ENCODE data around the gene MAPK8. TPM values are rescaled to one million over a fixed set of nuclear protein-coding genes. Genes with fewer than 3 reads are reported as not detected.

The MAPK8 gene
- total RNA-seq, 2 experiments from 2014 or later: 29.1 to 40.5 TPM

DNA sequence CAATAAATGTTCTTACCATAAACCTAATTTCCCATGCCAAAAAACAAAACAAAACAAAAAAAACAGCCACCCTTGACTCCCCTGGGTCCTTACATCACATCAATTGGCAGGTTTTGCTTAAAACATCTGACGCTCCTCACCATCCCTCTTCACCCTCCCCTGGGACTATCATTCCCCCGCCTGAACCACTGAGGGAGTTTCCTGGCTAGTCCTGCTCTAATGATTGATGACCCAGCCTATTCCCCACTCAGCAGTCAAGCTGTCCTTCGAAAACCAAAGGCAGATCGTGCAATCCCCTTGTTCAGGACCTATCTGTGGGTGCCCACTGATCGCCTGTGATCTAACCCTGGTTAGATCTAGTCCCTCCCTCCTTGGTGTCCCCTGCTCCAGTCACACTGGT is 20.8 kb upstream of the MAPK8 start:
- DNase-seq (ENCODE audit: low spot score): no peak
- Histone ChIP-seq H3K9me2 (ENCODE audit: insufficient read depth, low read length) (no peaks in the 10 kb centered on the region), H3K36me3 (ENCODE audit: insufficient read depth, low read length) (no peaks in the 10 kb centered on the region), H3K9me3 (ENCODE audit: low read length) (0 out of 2 replicates have a peak, but pooled peaks cover 7% of the 10 kb centered on the region), H3K79me2 (ENCODE audit: insufficient read depth, low read depth, low read length) (no peaks in the 10 kb centered on the region), H2AFZ (ENCODE audit: low read length) (no peak overlapping the region), H3K4me1 (ENCODE audit: insufficient read depth, low read length, poor library complexity, severe bottlenecking) (no peaks in the 10 kb centered on the region), H4K20me1 (ENCODE audit: insufficient read depth, low read length) (no peaks in the 10 kb centered on the region), H3K4me2 (ENCODE audit: low read length) (no peak overlapping the region), H3K27ac (ENCODE audit: low read depth, low read length, poor library complexity, severe bottlenecking) (no peak overlapping the region), H3K4me3 (ENCODE audit: low read depth, low read length, poor library complexity, severe bottlenecking) (no peak overlapping the region)
- intact Hi-C loops (cut with micrococcal nuclease; ENCODE audit: unreplicated experiment): no loop called here
- BruUV-seq (replicated peaks): no TSS peak
- ChIA-PET POLR2A (no interaction called here), CTCF (ENCODE audit: unreplicated experiment) (no interaction called here)
- TF ChIP-seq, protein P1, sequence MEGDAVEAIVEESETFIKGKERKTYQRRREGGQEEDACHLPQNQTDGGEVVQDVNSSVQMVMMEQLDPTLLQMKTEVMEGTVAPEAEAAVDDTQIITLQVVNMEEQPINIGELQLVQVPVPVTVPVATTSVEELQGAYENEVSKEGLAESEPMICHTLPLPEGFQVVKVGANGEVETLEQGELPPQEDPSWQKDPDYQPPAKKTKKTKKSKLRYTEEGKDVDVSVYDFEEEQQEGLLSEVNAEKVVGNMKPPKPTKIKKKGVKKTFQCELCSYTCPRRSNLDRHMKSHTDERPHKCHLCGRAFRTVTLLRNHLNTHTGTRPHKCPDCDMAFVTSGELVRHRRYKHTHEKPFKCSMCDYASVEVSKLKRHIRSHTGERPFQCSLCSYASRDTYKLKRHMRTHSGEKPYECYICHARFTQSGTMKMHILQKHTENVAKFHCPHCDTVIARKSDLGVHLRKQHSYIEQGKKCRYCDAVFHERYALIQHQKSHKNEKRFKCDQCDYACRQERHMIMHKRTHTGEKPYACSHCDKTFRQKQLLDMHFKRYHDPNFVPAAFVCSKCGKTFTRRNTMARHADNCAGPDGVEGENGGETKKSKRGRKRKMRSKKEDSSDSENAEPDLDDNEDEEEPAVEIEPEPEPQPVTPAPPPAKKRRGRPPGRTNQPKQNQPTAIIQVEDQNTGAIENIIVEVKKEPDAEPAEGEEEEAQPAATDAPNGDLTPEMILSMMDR (conservative IDR thresholded peaks at IDR 0.05; ENCODE audit: low read length): no peak
- no peak for TF ChIP-seq EZH2phosphoT487 (IDR thresholded peaks at IDR 0.05; ENCODE audit: borderline replicate concordance, low read depth, low read length)

DNA sequence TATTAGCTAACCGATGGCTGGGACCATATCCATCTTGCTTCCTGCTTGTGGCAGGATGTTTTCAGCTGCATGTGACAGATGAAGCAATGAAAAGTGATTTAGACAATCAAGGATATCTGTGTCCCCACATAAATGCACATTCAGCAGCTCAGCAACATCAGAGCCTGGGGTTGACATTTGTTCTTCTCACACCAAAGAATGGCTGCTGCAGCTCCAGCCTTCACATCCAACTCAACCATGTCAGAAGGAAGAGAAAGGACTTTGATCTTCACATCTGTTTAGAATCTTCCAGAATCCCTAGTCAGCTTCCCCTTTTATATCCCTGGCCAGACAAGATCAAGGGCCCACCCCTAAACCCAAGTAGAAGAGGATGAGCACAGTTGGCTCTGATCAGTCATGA is 20.1 kb upstream of the MAPK8 start:
- Histone ChIP-seq H3K36me3 (ENCODE audit: insufficient read depth, low read length) (no peaks in the 10 kb centered on the region), H3K9me2 (ENCODE audit: insufficient read depth, low read length) (no peaks in the 10 kb centered on the region), H3K4me2 (ENCODE audit: low read length) (no peak overlapping the region), H3K79me2 (ENCODE audit: insufficient read depth, low read depth, low read length) (no peaks in the 10 kb centered on the region), H3K4me1 (ENCODE audit: insufficient read depth, low read length, poor library complexity, severe bottlenecking) (no peaks in the 10 kb centered on the region), H3K4me3 (ENCODE audit: low read depth, low read length, poor library complexity, severe bottlenecking) (no peak overlapping the region), H4K20me1 (ENCODE audit: insufficient read depth, low read length) (no peaks in the 10 kb centered on the region), H3K27ac (ENCODE audit: low read depth, low read length, poor library complexity, severe bottlenecking) (no peak overlapping the region), H3K9me3 (ENCODE audit: low read length) (0 out of 2 replicates have a peak, but pooled peaks cover 7% of the 10 kb centered on the region), H2AFZ (ENCODE audit: low read length) (no peak overlapping the region)
- intact Hi-C loops (cut with micrococcal nuclease; ENCODE audit: unreplicated experiment): no loop called here
- BruUV-seq (replicated peaks): no TSS peak
- CTCF ChIA-PET (ENCODE audit: unreplicated experiment): no interaction called here
- no peak for DNase-seq (ENCODE audit: low spot score)
- POLR2A ChIA-PET: no interaction called here
- no peak for TF ChIP-seq EZH2phosphoT487 (IDR thresholded peaks at IDR 0.05; ENCODE audit: borderline replicate concordance, low read depth, low read length)
- TF ChIP-seq, protein P1 (conservative IDR thresholded peaks at IDR 0.05; ENCODE audit: low read length): no peak

DNA sequence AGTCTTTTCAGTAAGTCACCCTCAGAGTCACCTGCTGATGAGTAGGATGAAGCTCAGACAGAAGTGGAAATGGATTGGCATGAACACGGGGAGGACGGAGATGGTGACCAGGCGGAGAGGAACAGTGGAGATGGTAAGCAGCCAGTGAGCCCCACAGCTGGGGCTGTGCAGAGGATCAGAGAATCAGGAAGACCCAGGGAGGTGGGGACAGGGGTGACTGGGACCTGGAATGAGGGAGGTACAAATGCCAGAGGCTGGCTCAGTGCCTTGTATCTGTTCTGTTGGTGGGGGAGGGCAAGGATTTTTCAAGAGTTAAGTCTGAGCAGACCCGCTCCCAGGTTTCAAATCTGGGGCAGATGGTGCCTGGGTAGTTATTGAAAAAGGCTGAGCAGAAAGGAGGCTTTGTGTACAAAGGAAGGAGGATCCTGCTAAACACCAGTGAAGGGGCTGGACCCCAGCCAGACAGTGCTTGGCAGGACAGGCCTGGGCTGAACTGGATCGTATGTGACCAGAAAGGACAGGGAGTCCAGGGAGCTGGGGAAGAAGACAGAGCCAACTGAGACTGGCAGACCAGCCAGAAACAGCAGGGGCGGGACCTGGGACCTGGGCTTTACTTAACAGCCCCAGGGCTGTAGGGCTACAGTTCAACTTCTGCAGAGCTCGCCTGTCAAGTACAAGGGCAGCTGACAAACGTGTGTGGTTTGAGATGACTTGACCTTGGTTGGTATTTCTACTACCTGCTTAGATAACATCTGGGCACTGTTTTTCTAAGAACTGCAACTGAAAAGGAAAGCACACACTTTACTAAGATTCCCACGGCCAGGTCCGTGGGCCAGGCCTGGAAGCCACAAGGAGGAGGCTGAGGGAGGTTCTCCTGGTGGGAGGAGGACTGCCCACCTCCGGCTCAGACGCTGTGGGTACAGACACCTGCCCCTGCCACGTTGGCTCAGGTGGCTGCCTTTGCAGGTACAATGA is 18.8 kb upstream of the MAPK8 start:
- no peaks in the 10 kb centered on the region for H3K4me1 ChIP-seq (ENCODE audit: insufficient read depth, low read length, poor library complexity, severe bottlenecking)
- DNase-seq (ENCODE audit: low spot score): no peak
- no peaks in the 10 kb centered on the region for H4K20me1 ChIP-seq (ENCODE audit: insufficient read depth, low read length)
- no peaks in the 10 kb centered on the region for H3K9me2 ChIP-seq (ENCODE audit: insufficient read depth, low read length)
- BruUV-seq (replicated peaks): no TSS peak
- H3K79me2 ChIP-seq (ENCODE audit: insufficient read depth, low read depth, low read length): no peaks in the 10 kb centered on the region
- no peaks in the 10 kb centered on the region for H3K36me3 ChIP-seq (ENCODE audit: insufficient read depth, low read length)
- no peak overlapping the region for H2AFZ ChIP-seq (ENCODE audit: low read length)
- intact Hi-C loops (cut with micrococcal nuclease; ENCODE audit: unreplicated experiment): no loop called here
- POLR2A ChIA-PET: interaction anchor here (1.1 kb wide), 1 partner anchor 13 kb away, joined by 3 read pairs; no protein-coding TSS in a partner anchor
- CTCF ChIA-PET (ENCODE audit: unreplicated experiment): no interaction called here
- TF ChIP-seq, protein P1 (conservative IDR thresholded peaks at IDR 0.05; ENCODE audit: low read length): no peak
- no peak for TF ChIP-seq EZH2phosphoT487 (IDR thresholded peaks at IDR 0.05; ENCODE audit: borderline replicate concordance, low read depth, low read length)
- H3K9me3 ChIP-seq (ENCODE audit: low read length): 0 out of 2 replicates have a peak, but pooled peaks cover 7% of the 10 kb centered on the region
- no peak overlapping the region for H3K4me3 ChIP-seq (ENCODE audit: low read depth, low read length, poor library complexity, severe bottlenecking)
- no peak overlapping the region for H3K27ac ChIP-seq (ENCODE audit: low read depth, low read length, poor library complexity, severe bottlenecking)
- no peak overlapping the region for H3K4me2 ChIP-seq (ENCODE audit: low read length)

Data from OCI-LY7 (cell line).